ENCODE measurements around the gene ANKH.

GRCh38 chr5:14881826-14882225, 10.2 kb upstream of the ANKH start:
- no peak for TF ChIP-seq CTCF (optimal IDR thresholded peaks at IDR 0.05 in 1 of 3, IDR thresholded peaks at IDR 0.05 in 1 of 3, conservative IDR thresholded peaks at IDR 0.05 in 1 of 3; ENCODE audit: extremely low read depth in 1 of 3, insufficient read depth in 2 of 3, low read length in 3 of 3)
- TF ChIP-seq EZH2 (IDR thresholded peaks at IDR 0.05; ENCODE audit: low read length) = no peak
